Activated CD4-positive, alpha-beta T cell treated with anti-CD3 and anti-CD28 coated beads, Interleukin-2, amount 50 U/mL, for 24 hours (primary cell): Measurements from ENCODE around the gene MAP3K2.
A peak's percentile ranks its signal among the peaks of the same experiment; 100 is the strongest.

Source experiments
- DNase-seq, 2 donors: peaks; one replicate each; pipeline ENCODE4 v3.0.0-alpha.2; 2020; ENCODE audit warnings: low read depth in 1 of 2, low spot score in 1 of 2

Gene MAP3K2

DNA sequence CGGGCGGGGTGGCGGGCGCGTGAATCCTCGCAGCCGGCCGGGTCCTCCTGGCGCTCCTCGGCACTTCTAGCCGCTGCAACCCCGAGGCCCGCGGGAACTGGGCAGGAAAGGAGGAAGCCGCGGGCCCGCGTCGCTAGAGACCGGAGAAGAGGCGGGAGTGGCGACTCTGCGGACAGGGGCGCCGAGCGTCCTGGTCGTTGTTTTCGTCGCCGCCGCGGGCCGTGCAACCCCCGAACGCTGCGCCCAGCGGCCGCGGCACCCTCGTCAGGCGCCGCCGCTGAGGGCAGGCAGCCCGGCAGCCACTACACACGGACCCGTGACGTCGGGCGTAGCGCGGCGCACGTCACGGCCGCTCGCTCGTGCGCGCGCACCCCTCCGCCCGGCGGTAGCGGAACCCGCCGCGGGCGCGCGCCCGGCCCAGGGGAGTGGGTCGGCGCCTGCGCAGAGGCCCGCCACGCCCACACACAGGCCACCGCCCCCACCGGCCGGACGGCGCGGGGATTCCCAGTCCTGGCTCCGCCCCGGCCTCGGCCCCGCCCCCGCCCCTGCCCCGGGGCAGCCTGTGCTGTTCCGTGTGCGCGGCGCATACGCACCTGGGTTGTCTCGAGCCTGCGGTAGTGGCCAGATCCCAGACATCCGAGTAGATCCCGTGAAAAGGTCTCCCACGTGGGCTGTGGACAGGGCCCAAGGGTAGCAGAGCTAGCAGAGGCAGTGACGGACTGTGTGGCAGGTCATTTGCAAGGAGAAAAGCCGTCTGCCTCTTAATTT lies at the start of gene MAP3K2:
TSS of gene MAP3K2 (minus strand) at position 321 of the 768 bp plus-strand sequence. CDS start 44,846 bp downstream, outside the sequence.
- peak; percentile 86 to 91 for DNase-seq

DNA sequence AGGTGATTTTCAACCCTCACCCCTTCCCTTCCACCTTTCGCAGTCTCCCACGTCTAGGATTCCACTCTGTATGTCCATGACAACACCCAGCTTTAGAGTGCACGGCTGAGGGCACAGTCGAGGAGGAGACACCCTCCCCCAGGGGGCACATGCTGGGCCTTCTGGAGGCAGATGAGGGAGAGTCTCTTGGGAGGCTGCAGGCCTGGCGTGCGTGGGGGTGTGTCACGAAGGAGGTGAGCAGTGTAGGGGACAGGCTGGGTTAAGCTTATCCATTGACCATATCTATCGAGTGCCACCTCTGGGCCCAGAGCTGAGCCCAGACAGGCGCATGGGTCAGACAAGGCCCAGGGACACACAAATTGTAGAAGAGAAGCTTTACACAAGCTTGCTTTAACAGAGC lies 49.3 kb upstream of the MAP3K2 start:
- DNase-seq, result no peak

DNA sequence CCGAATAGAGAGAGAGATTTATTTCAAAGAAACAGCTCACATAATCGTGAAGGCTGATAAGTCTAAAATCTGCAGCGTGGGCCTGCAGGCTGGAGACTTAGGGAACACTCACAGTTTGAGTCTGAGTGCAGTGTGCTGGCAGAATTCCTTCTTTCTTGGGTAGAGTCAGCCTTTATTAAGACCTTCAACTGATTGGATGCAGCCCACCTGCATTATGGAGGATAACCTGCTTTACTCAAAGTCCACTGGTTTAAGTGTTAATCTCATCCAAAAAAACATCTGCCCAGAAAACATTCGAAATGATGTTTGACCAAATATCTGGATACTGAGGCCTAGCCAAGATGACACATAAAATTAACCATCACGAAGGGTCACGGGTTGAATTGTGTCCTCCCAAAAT lies 46.7 kb upstream of the MAP3K2 start:
- DNase-seq, result no peak

DNA sequence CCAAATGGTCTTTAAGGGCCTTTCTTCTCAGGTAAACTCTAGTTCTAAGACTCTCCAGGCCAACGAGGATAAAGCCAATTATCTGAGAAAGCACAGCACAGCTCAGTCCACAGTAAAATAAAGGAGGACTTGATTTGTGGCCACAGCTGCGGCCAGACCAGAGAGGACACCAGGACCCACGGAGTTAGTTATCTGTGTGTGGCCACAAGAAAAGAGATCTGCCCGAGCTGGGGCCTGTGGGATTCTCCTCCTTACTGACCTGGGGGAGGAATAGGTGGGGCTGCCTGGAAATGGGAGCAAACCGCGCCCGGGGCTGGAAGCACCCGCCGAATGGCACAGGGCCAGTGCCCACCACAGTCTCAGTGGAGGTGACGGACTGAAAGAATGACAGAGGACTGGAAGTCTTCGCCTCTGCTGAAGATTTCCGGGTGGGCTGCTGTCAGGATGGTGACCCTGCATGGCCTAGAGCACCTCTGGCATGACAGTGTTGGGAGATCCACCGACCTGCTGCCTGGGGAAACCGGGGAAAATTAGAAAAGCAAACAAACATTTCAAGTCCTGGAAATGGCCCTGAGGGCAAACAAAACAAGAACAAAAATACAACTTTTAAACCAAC lies 43.7 kb upstream of the MAP3K2 start:
- no peak for DNase-seq

GRCh38 chr2:127429844-127430425 lies 42.2 kb upstream of the MAP3K2 start:
- DNase-seq, result no peak

GRCh38 chr2:127429291-127429690 lies 41.5 kb upstream of the MAP3K2 start:
- no peak for DNase-seq

- no peak for DNase-seq
Observed at GRCh38 chr2:127428815-127429109, 41.0 kb upstream of the MAP3K2 start.

GRCh38 chr2:127428057-127428814 lies 40.5 kb upstream of the MAP3K2 start:
- DNase-seq, result no peak

DNA sequence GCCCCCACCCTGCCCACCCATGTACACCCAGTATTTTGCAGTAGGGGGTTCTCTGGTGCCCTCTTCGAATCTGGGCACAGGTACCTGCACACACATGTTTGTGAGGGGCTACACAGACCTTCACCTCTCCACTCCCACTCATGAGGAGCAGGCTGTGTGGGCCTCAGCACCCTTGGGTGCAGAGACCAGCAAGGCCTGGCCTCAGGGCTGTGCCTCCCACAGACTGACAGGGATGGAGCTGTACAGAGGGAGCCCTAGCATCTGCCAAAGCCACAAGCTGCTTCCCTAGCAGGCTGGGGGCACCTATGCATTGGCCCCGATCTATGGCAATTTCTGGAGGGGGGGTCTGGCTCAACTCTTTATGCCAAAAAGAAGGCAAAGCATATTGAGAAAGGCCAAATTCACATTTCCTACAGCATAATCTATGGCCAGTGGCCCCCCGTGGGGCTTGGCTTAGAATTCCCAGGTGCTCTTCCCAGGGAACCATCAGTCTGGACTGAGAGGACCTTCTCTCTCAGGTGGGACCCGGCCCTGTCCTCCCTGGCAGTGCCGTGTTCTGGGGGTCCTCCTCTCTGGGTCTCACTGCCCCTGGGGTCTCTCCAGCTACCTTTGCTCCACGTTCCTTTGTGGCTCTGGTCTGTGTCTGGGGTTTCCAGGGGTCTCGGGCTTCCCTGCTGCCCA lies 39.7 kb upstream of the MAP3K2 start:
- DNase-seq, result no peak

GRCh38 chr2:127426501-127427354 lies 39.0 kb upstream of the MAP3K2 start:
- DNase-seq, result no peak

- no peak for DNase-seq
Observed at GRCh38 chr2:127425540-127426490, 38.0 kb upstream of the MAP3K2 start.

DNA sequence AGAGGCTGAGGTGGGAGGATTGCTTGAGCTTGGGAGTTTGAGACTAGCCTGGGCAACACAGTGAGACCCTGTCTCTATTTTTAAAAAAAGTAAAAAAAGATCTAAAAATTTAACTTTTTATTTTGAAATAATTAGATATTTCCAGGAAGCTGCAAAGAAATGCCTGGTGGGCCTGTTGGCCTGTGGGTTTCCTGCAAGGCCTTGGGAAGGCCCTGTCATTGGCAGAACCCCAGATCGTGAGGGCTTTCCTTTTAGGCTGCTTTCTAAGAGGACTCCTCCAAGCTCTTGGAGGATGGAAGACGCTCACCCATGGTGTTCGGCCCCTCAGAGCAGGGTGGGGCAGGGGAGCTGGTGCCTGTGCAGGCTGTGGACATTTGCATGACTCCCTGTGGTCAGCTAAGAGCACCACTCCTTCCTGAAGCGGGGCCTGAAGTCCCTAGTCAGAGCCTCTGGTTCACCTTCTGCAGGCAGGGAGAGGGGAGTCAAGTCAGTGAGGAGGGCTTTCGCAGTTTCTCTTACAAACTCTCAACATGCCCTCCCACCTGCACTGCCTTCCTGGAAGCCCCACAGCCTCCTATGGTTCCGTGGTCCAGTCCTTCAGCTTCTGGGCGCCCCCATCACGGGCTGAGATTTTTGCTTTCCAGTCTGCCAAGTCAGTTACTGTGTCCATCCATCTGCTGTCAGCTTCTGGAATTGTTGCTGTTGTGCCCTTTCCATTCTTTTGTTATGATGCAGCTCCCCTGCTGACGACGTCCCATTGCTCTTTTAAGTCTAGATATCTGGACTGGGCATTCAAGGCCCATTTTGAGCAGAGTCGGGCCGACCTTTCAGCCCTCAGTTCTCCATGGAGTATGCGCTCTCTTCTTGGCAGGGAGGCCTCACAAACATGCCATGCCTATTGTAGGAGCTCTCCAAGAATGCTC lies 37.1 kb upstream of the MAP3K2 start:
- DNase-seq, result no peak

DNA sequence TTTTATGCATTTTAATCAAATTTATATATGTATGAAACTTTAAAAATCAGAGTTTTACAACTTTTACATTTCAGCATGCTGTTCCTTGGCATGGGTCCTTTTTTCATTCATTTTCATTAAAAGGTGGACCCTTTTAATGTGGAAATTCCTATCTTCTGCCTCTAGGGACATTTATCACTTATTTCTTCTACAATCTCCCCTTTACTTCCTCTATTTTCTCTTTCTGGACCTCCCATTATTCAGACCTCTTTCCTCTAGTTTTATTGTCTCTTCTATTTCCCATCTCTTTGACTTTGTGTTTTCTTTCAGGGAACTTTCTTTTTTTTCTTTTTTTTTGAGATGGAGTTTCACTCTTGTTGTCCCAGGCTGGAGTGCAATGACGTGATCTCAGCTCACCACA lies 36.1 kb upstream of the MAP3K2 start:
- DNase-seq, result no peak

- no peak for DNase-seq
Observed at GRCh38 chr2:127423478-127423843, 35.7 kb upstream of the MAP3K2 start.

GRCh38 chr2:127422559-127423477 lies 35.0 kb upstream of the MAP3K2 start:
- no peak for DNase-seq

- no peak for DNase-seq
Observed at GRCh38 chr2:127421871-127422558, 34.2 kb upstream of the MAP3K2 start.
